ENCODE results near the gene CD209. TPM values are rescaled to one million over a fixed set of nuclear protein-coding genes. Genes with fewer than 3 reads are reported as not detected.

CD209 gene
- total and polyA plus RNA-seq, 2 of the 8 experiments (the other 6 are each of a cell fraction or from before 2014, with no cell fraction given), result 0.05 to 0.22 TPM

DNA sequence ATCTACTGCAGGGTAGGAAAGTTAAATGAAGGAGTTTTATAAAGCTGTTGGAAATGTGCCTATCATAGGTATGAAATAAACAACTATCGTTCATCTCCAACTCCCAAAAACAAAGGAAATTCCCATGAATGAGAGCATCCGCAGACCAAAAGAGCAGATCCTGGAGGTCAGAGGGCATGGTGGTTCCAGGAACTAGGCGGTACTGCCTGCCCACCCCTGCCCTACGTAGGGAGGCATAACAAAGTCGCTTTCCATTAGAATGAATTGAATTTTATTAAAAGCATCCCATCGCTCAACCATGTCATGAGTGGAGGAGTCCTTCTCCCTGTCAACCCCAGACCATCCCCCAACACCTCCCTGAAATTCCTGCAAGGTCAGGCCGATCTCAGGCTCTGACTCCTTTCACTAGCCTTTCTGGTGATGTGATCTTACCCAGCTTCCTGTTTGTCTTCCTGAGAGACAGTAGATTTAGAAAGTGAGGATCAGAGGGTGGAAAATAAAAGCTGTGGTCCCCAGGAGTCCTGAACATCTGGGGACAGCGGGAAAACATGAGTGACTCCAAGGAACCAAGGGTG lies 15.5 kb upstream of the CD209 start, which contains the start of gene CLEC4M:
CLEC4M (plus strand) TSS at position 525 of the 575 bp plus-strand sequence; CDS start at position 549, 24 bp downstream.
- DNase-seq (ENCODE audit: low read depth in 1 of 2, low spot score in 2 of 2) (no peak), FAIRE-seq (no peak)
- CTCF ChIA-PET (ENCODE audit: partially characterized antibody), result no interaction called here

More for the DNA sequence above, 15.5 kb upstream of the CD209 start, which contains the start of gene CLEC4M:
- no peaks in the 10 kb centered on the region for H3K27me3 ChIP-seq (replicated peaks in 1 of 4; ENCODE audit: control insufficient read depth in 3 of 4, extremely low read depth in 1 of 4, insufficient read depth in 3 of 4, low read length in 3 of 4)
- H3K9ac ChIP-seq (replicated peaks in 1 of 4; ENCODE audit: extremely low read depth in 1 of 4, low read depth in 3 of 4, low read length in 3 of 4), result no peak within 1 kb of the TSS
- no peak within 1 kb of the TSS for H3K56ac ChIP-seq (replicated peaks; ENCODE audit: insufficient read length, low read depth, low read length)
- H3K79me1 ChIP-seq (ENCODE audit: low read depth, low read length), result no peaks in the 10 kb centered on the region
- POLR2A ChIA-PET (ENCODE audit: partially characterized antibody), result no interaction called here
- H3K4ac ChIP-seq (replicated peaks; ENCODE audit: insufficient read length, low read depth, low read length), result no peak within 1 kb of the TSS
- no peaks in the 10 kb centered on the region for H3K79me2 ChIP-seq (ENCODE audit: control insufficient read depth in 1 of 2, insufficient read depth in 2 of 2, low read length in 2 of 2)
- no peak within 1 kb of the TSS for H2AK5ac ChIP-seq (ENCODE audit: low read depth, low read length)
- H4K8ac ChIP-seq (ENCODE audit: extremely low read depth, insufficient read depth, low read length), result no peak within 1 kb of the TSS
- no peak within 1 kb of the TSS for H2BK12ac ChIP-seq (ENCODE audit: low read depth, low read length)
- H3K9me3 ChIP-seq (ENCODE audit: insufficient read depth in 2 of 2, low read depth in 1 of 2, low read length in 1 of 2), result peaks cover 9 to 10% of the 10 kb centered on the region in 2 experiments; a peak in 3 of 4 replicates
- H3K14ac ChIP-seq (ENCODE audit: insufficient read length), result no peak within 1 kb of the TSS
- TF ChIP-seq BRCA1 (IDR thresholded peaks at IDR 0.05; ENCODE audit: low read depth, low read length) (no peak), BCL11A (IDR thresholded peaks at IDR 0.05; ENCODE audit: low read depth in 2 of 2, low read length in 2 of 2) (no peak), SP4 (IDR thresholded peaks at IDR 0.05; ENCODE audit: low read length) (no peak), KDM5A (IDR thresholded peaks at IDR 0.05; ENCODE audit: low read length) (no peak), RBBP5 (IDR thresholded peaks at IDR 0.05; ENCODE audit: borderline replicate concordance, low read depth, low read length) (no peak), EGR1 (IDR thresholded peaks at IDR 0.05; ENCODE audit: borderline replicate concordance, low read depth, low read length) (no peak)
- H2BK120ac ChIP-seq (replicated peaks; ENCODE audit: low read depth, low read length), result no peak within 1 kb of the TSS
- no peaks in the 10 kb centered on the region for H3K36me3 ChIP-seq (ENCODE audit: control insufficient read depth in 2 of 4, insufficient read depth in 4 of 4, low read length in 3 of 4)
- H2BK20ac ChIP-seq (ENCODE audit: low read length), result no peak within 1 kb of the TSS
- H4K20me1 ChIP-seq (replicated peaks in 1 of 2; ENCODE audit: control insufficient read depth in 1 of 2, insufficient read depth in 2 of 2, low read length in 2 of 2), result no peaks in the 10 kb centered on the region
- no peak within 1 kb of the TSS for H3K4me3 ChIP-seq (ENCODE audit: extremely low read depth in 1 of 4, insufficient read depth in 2 of 4, low read depth in 3 of 4, low read length in 4 of 4)
- H3K4me2 ChIP-seq (ENCODE audit: insufficient read depth in 1 of 2, low read depth in 2 of 2, low read length in 2 of 2), result no peak within 1 kb of the TSS; a peak in 1 of 4 replicates
- H3K4me1 ChIP-seq (replicated peaks in 1 of 4; ENCODE audit: control insufficient read depth in 3 of 4, insufficient read depth in 4 of 4, low read length in 3 of 4), result peaks cover 0 to 3% (median 0%) of the 10 kb centered on the region in 4 experiments; a peak in 1 of 7 replicates
- no peak within 1 kb of the TSS for H3K27ac ChIP-seq (ENCODE audit: low read depth, low read length)
- no peak within 1 kb of the TSS for H2BK15ac ChIP-seq (ENCODE audit: low read length)
- H3K23me2 ChIP-seq (ENCODE audit: low read depth, low read length), result no peaks in the 10 kb centered on the region
- H2BK5ac ChIP-seq (ENCODE audit: low read depth, low read length), result no peak within 1 kb of the TSS
- WGBS, 2 experiments (ENCODE audit: extremely low coverage in 1 of 2, insufficient coverage in 1 of 2, insufficient read length in 1 of 2, insufficient replicate concordance in 2 of 2, low coverage in 1 of 2, low lambda C conversion rate in 2 of 2, missing lambda C conversion rate in 1 of 2), result 90% methylated on average over 8 of the region's 8 CpGs; no CpG with 5 or more reads in 1 of the 2 experiments
- H2AFZ ChIP-seq (ENCODE audit: low read length), result no peak within 1 kb of the TSS
- no peak within 1 kb of the TSS for H4K5ac ChIP-seq (ENCODE audit: insufficient read length, low read depth, low read length)
- H3K23ac ChIP-seq (ENCODE audit: insufficient read length), result no peak within 1 kb of the TSS
- H3K18ac ChIP-seq (ENCODE audit: extremely low read depth, low read length), result peak within 1 kb of the TSS; percentile 32
- no peak within 1 kb of the TSS for H4K91ac ChIP-seq (replicated peaks; ENCODE audit: insufficient read length, low read length)

Measured in H1 (cell line).